ENCODE measurements around the gene STPG1.

STPG1 gene

GRCh38 chr1:24349891-24350290 lies 63.7 kb downstream of the STPG1 start:
- CTCF ChIA-PET: no interaction called here
- no peak overlapping the region for H3K4me3 ChIP-seq (ENCODE audit: low read depth, low read length)
- no peak for DNase-seq (ENCODE audit: low read depth, low spot score)
- POLR2A ChIA-PET: interaction anchor here (0.7 kb wide), 1 partner anchor 15 kb away, joined by 3 read pairs; no protein-coding TSS in a partner anchor
- no peak for TF ChIP-seq CTCF (IDR thresholded peaks at IDR 0.05; ENCODE audit: insufficient read depth, low read length, missing control alignments)

- no peak for DNase-seq (ENCODE audit: low read depth, low spot score)
- ChIA-PET POLR2A (no interaction called here), CTCF (interaction anchor here (0.8 to 3.2 kb wide), 3 partner anchors 43 to 149 kb away, joined by 3 to 11 read pairs (median 3); no protein-coding TSS in a partner anchor)
- H3K4me3 ChIP-seq (ENCODE audit: low read depth, low read length): no peak overlapping the region
- TF ChIP-seq CTCF (IDR thresholded peaks at IDR 0.05; ENCODE audit: insufficient read depth, low read length, missing control alignments): no peak
Observed at GRCh38 chr1:24348196-24348595, 65.4 kb downstream of the STPG1 start.

- DNase-seq (ENCODE audit: low read depth, low spot score): no peak
- H3K4me3 ChIP-seq (ENCODE audit: low read depth, low read length): no peak overlapping the region
- no peak for TF ChIP-seq CTCF (IDR thresholded peaks at IDR 0.05; ENCODE audit: insufficient read depth, low read length, missing control alignments)
- POLR2A ChIA-PET: no interaction called here
- CTCF ChIA-PET: interaction anchor here (1.2 to 3.2 kb wide), 2 partner anchors 146 to 148 kb away, joined by 3 to 11 read pairs; no protein-coding TSS in a partner anchor
Observed at GRCh38 chr1:24347159-24347934, 66.2 kb downstream of the STPG1 start.

GRCh38 chr1:24345334-24345733 lies 68.2 kb downstream of the STPG1 start:
- ChIA-PET POLR2A (no interaction called here), CTCF (interaction anchor here (1.8 kb wide), 1 partner anchor 46 kb away, joined by 9 read pairs; no protein-coding TSS in a partner anchor)
- H3K4me3 ChIP-seq (ENCODE audit: low read depth, low read length): no peak overlapping the region
- no peak for DNase-seq (ENCODE audit: low read depth, low spot score)
- no peak for TF ChIP-seq CTCF (IDR thresholded peaks at IDR 0.05; ENCODE audit: insufficient read depth, low read length, missing control alignments)

- POLR2A ChIA-PET: no interaction called here
- no peak for TF ChIP-seq CTCF (IDR thresholded peaks at IDR 0.05; ENCODE audit: insufficient read depth, low read length, missing control alignments)
Observed at GRCh38 chr1:24344090-24344742, 69.4 kb downstream of the STPG1 start.

More at GRCh38 chr1:24344090-24344742, 69.4 kb downstream of the STPG1 start:
- CTCF ChIA-PET: interaction anchor here (1.4 to 1.8 kb wide), 2 partner anchors 47 to 142 kb away, joined by 5 to 9 read pairs; no protein-coding TSS in a partner anchor
- no peak overlapping the region for H3K4me3 ChIP-seq (ENCODE audit: low read depth, low read length)
- DNase-seq (ENCODE audit: low read depth, low spot score): no peak

Measured in AG04449 (cell line).